Measurements from ENCODE around the gene RFWD3. TPM values are rescaled to one million over a fixed set of nuclear protein-coding genes. Genes with fewer than 3 reads are reported as not detected.

RFWD3 gene
- total and polyA plus RNA-seq, 2 of the 4 experiments (the other 2 are of a cell fraction) = 16.7 to 27.6 TPM

GRCh38 chr16:74679983-74680382 lies 13.3 kb upstream of the RFWD3 start:
- H2AK9ac ChIP-seq (replicated peaks; ENCODE audit: low read depth, low read length, poor library complexity) = no peak overlapping the region
- POLR2A ChIA-PET (ENCODE audit: unreplicated experiment) = no interaction called here
- no peak overlapping the region for H3K18ac ChIP-seq (ENCODE audit: low read depth, low read length)
- BruUV-seq (replicated peaks) = no TSS peak
- no peaks in the 10 kb centered on the region for H3K9me3 ChIP-seq (ENCODE audit: control insufficient read depth, insufficient read depth, low read length)
- H3K4me1 ChIP-seq (ENCODE audit: control insufficient read depth, insufficient read depth, low read length) = no peaks in the 10 kb centered on the region
- H3K23ac ChIP-seq (ENCODE audit: low read depth, low read length) = no peak overlapping the region
- H2AK5ac ChIP-seq (ENCODE audit: low read depth, low read length) = no peak overlapping the region
- no peak overlapping the region for H2BK20ac ChIP-seq (ENCODE audit: low read depth, low read length)
- H4K20me1 ChIP-seq (ENCODE audit: insufficient read depth, low read length) = no peaks in the 10 kb centered on the region
- H3K79me1 ChIP-seq (ENCODE audit: low read depth in 1 of 2, low read length in 2 of 2) = no peaks in the 10 kb centered on the region; a peak in 1 of 4 replicates
- H3K27me3 ChIP-seq (ENCODE audit: control insufficient read depth, insufficient read depth, low read length) = no peaks in the 10 kb centered on the region
- H3K56ac ChIP-seq (ENCODE audit: extremely low read depth, insufficient read depth, low read length) = no peak overlapping the region
- no peak overlapping the region for H2BK15ac ChIP-seq (ENCODE audit: low read depth, low read length)
- H4K5ac ChIP-seq (ENCODE audit: low read depth, low read length) = no peak overlapping the region
- no peak overlapping the region for H4K8ac ChIP-seq (ENCODE audit: low read depth in 2 of 2, low read length in 2 of 2)
- no peak overlapping the region for H3K4me2 ChIP-seq (ENCODE audit: low read depth, low read length)
- no peak for DNase-seq
- no peak overlapping the region for H2BK120ac ChIP-seq (ENCODE audit: low read depth, low read length)
- no peak overlapping the region for H2BK5ac ChIP-seq (ENCODE audit: low read depth, low read length, poor library complexity, severe bottlenecking)
- peaks cover 3% of the 10 kb centered on the region for H3K36me3 ChIP-seq (ENCODE audit: control insufficient read depth, insufficient read depth, low read length)
- no peak overlapping the region for H2AFZ ChIP-seq (replicated peaks; ENCODE audit: low read length, poor library complexity)
- dilution Hi-C loops (cut with HindIII; ENCODE audit: low sequenced_read_pairs, unreplicated experiment) (no loop called here), intact Hi-C loops (cut with micrococcal nuclease) (no loop called here), in situ Hi-C loops (cut with MboI; ENCODE audit: low sequenced_read_pairs) (no loop called here)
- no peak overlapping the region for H3K9ac ChIP-seq (ENCODE audit: low read depth, low read length)
- WGBS, 2 experiments (ENCODE audit: extremely low coverage in 2 of 2, insufficient read length in 1 of 2) = no CpG with 5 or more reads among the region's 2 CpGs
- no peak overlapping the region for H4K91ac ChIP-seq (ENCODE audit: insufficient read depth, low read depth, low read length)
- TF ChIP-seq NFE2L2 (IDR thresholded peaks at IDR 0.05; ENCODE audit: low read depth, low read length) = no peak
- ATAC-seq (ENCODE audit: low read depth) = no peak
- H3K9me1 ChIP-seq (ENCODE audit: insufficient read depth, low read length) = no peaks in the 10 kb centered on the region
- CTCF ChIA-PET = interaction anchor here (1.1 kb wide), 1 partner anchor 28 kb away, joined by 3 read pairs; no protein-coding TSS in a partner anchor
- H3K14ac ChIP-seq (replicated peaks; ENCODE audit: low read depth, low read length) = no peak overlapping the region
- no peak overlapping the region for H3K4ac ChIP-seq (ENCODE audit: low read depth, low read length)
- no peak overlapping the region for H3K4me3 ChIP-seq (ENCODE audit: insufficient read depth, low read depth, low read length)
- no peak overlapping the region for H3K27ac ChIP-seq (ENCODE audit: insufficient read depth, low read length)

Data from IMR-90 (cell line).